ENCODE results near the gene RNF217. TPM values are rescaled to one million over a fixed set of nuclear protein-coding genes. Genes with fewer than 3 reads are reported as not detected.

Gene RNF217
- total RNA-seq, 1 donor from 2014 or later = 25.5 TPM

GRCh38 chr6:125046107-125046925 is 84.1 kb downstream of the RNF217 start:
- no peak for DNase-seq
- Histone ChIP-seq H3K4me3 (no peak overlapping the region), H3K36me3 (peaks cover 4% of the 10 kb centered on the region), H3K9me3 (no peaks in the 10 kb centered on the region), H3K4me1 (no peaks in the 10 kb centered on the region), H3K27ac (no peak overlapping the region), H3K27me3 (ENCODE audit: low read depth) (no peaks in the 10 kb centered on the region)
- ATAC-seq = no peak
- no peak for TF ChIP-seq CTCF (IDR thresholded peaks at IDR 0.05)
- intact Hi-C loops (cut with DNase I) = no loop called here

- intact Hi-C loops (cut with DNase I) = no loop called here
- H3K4me1 ChIP-seq = no peaks in the 10 kb centered on the region
- H3K9me3 ChIP-seq = no peaks in the 10 kb centered on the region
- ATAC-seq (no peak), DNase-seq (no peak)
- no peak overlapping the region for H3K4me3 ChIP-seq
- H3K36me3 ChIP-seq = peaks cover 4% of the 10 kb centered on the region
- H3K27ac ChIP-seq = no peak overlapping the region
- no peaks in the 10 kb centered on the region for H3K27me3 ChIP-seq (ENCODE audit: low read depth)
- TF ChIP-seq CTCF (IDR thresholded peaks at IDR 0.05) = no peak
Measured at GRCh38 chr6:125048274-125048673, 86.0 kb downstream of the RNF217 start.

GRCh38 chr6:125050663-125051318 is 88.6 kb downstream of the RNF217 start:
- ATAC-seq (no peak), DNase-seq (no peak)
- Histone ChIP-seq H3K27ac (no peak overlapping the region), H3K36me3 (no peaks in the 10 kb centered on the region), H3K4me3 (no peak overlapping the region), H3K9me3 (no peaks in the 10 kb centered on the region), H3K27me3 (ENCODE audit: low read depth) (no peaks in the 10 kb centered on the region), H3K4me1 (no peaks in the 10 kb centered on the region)
- no peak for TF ChIP-seq CTCF (IDR thresholded peaks at IDR 0.05)
- intact Hi-C loops (cut with DNase I) = no loop called here

GRCh38 chr6:125053809-125054208 is 91.6 kb downstream of the RNF217 start:
- no peaks in the 10 kb centered on the region for H3K9me3 ChIP-seq
- no peak for ATAC-seq
- H3K27ac ChIP-seq = no peak overlapping the region
- no peak for DNase-seq
- no peaks in the 10 kb centered on the region for H3K36me3 ChIP-seq
- intact Hi-C loops (cut with DNase I) = no loop called here
- no peak for TF ChIP-seq CTCF (IDR thresholded peaks at IDR 0.05)
- no peaks in the 10 kb centered on the region for H3K4me1 ChIP-seq
- no peak overlapping the region for H3K4me3 ChIP-seq
- H3K27me3 ChIP-seq (ENCODE audit: low read depth) = no peaks in the 10 kb centered on the region

GRCh38 chr6:125054331-125054730 is 92.1 kb downstream of the RNF217 start:
- no peaks in the 10 kb centered on the region for H3K36me3 ChIP-seq
- no peak overlapping the region for H3K27ac ChIP-seq
- intact Hi-C loops (cut with DNase I) = no loop called here
- DNase-seq (no peak), ATAC-seq (no peak)
- H3K27me3 ChIP-seq (ENCODE audit: low read depth) = no peaks in the 10 kb centered on the region
- H3K4me1 ChIP-seq = no peaks in the 10 kb centered on the region
- no peak overlapping the region for H3K4me3 ChIP-seq
- no peak for TF ChIP-seq CTCF (IDR thresholded peaks at IDR 0.05)
- H3K9me3 ChIP-seq = no peaks in the 10 kb centered on the region
